NCI-H446 treated with DMSO at 0.1 percent for 48 hours (cell line): ENCODE data around the gene HOGA1.
"Not testable (repeated sequence)": the region's sequence is repeated elsewhere in the genome, so short reads cannot be mapped to it uniquely, and the experiment has no call there.

Source experiments
- DNase-seq: peaks from one replicate; lab custom pipeline; 2025; lab: John Stamatoyannopoulos, UW

HOGA1 gene

DNA sequence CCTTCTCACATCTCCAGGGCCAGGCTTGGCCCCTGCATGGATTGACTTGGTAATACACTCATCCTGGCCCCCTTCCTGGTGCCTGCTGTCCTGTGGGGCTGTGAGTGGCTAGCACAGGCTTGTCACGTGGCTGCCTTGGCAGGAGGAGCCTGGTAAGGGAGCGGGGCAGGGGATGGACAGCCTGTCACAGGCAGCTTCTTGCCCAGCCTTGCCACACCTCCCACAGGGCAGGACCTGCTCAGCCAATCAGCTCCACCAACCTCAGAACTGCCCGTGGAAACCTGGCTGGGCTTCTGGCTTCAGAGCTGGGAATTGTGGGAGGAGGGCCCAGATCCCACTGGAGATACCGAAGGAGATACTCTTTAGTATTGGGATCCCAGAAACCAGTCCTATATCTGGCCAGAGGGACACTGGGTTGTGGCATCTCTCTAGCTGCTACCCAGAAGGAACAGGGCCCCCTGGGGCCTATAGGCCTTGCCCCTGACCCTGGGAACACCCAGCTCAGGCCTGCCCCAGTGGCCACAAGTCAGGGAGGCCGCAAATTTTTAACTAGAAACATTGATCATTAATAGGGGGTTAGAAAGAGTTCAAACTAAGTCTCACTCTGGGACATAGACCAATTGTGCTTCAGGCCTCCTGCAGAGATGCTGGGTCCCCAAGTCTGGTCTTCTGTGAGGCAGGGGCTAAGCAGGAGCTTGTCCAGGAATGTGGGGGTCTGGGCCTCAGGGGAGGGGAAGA, at the start of gene HOGA1:
HOGA1 (plus strand) TSS at position 330 of the 738 bp plus-strand sequence; CDS start at position 645, 315 bp downstream.
- peak; percentile 68 for DNase-seq

GRCh38 chr10:97534746-97535367, 49.3 kb upstream of the HOGA1 start:
- DNase-seq = no peak

DNA sequence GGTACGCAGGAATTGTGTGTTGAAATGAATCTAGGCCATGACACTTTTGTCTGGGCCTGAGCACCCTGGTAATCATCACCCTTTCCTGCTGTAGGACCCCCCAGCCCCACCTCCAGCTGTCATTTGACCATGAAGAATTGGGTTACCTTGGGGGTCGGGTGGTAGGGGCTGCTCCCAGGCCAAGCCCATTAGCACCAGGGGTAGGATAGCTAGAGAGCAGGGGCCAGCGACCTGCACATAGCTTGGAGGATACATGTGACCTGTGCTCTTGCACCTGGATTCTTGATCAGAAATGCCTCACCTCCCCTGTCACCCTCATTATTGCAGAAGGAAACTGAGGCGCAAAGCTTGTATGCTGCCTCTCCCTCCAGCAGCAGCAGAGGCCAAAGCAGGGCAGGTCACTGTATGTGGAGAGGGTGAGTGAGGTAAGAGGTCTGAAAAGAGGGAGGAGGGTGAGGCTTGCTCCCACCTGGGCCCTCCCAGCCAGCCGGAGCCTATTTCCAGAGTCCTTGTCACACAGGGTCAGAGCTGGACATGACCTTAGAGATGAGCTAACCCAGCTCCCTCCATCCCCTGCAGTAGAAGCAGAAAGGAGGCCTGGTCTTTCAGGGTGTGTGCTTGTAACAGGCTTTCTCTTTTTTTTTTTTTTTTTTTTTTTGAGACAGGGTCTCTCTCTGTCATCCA, 46.9 kb upstream of the HOGA1 start:
- no peak for DNase-seq

- no peak for DNase-seq
These were observed 45.8 kb upstream of the HOGA1 start for GRCh38 chr10:97538411-97538810.

GRCh38 chr10:97538839-97539238, 45.4 kb upstream of the HOGA1 start:
- DNase-seq = no peak

- DNase-seq = no peak
These were observed 44.5 kb upstream of the HOGA1 start for GRCh38 chr10:97539523-97540200.

DNA sequence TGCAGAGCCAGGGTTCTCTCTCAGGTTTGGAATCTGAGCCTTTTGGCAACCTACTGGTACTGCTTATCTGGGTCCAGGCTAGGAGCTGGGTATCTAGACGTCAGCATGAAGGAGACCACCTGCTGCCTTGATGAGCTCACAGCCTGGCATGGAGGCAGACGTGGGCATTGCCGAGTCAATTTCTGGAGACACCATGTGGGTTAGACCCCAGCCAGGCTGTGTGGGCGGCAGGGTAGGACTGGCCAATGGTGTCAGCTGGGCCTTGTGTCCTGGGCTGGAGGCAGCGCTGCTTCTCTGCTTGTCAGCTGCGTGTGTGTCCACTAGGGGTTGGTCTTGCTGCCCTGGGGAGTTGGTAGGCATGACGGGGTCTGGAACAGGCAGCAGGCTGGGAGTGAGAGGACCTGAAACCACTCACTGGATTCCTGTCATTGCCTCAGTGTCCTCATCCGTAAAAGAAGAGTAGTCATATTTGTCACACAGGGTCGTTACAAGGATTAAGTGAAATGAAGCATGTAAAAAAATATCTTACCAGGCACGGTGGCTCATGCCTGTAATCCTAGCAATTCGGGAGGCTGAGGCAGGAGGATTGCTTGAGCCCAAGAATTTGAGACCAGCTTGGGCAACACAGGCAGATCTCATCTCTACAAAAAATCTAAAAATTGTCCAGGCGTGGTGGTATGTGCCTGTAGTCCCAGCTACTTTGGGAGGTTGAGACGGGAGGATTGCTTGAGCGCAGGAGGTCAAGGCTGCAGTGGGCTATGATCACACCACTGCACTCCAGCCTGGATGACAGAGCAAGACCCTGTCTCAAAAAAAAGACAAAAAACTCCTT, 43.3 kb upstream of the HOGA1 start:
- no peak for DNase-seq

GRCh38 chr10:97542169-97543024, 41.8 kb upstream of the HOGA1 start:
- DNase-seq = peak; percentile 72

DNA sequence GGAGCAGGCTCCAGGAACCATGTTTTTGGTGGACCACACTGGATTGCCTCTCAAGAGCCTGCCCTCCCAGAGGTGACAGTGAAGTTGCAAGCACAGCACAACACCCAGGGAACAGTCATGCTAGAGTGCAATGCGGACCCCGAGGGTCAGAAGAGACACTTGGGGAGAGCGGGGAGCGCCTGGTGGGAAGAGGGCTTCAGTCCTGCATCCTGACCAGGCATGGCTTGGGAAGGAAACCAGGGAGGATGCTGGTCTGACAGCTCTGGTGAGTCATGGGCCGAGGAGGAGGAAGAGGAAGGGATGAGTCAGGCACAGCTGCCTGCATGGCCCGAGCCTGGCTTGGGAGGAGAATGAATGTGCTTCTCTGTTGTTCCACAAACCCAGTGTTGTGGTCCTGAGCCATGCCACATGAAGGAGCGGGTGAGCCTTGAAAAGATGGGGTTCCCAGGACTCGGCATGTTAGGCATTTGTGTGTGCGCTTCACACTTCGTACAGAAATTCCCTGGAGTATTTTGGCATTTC, 41.1 kb upstream of the HOGA1 start:
- no peak for DNase-seq

GRCh38 chr10:97546456-97547270, 37.5 kb upstream of the HOGA1 start:
- no peak for DNase-seq

DNA sequence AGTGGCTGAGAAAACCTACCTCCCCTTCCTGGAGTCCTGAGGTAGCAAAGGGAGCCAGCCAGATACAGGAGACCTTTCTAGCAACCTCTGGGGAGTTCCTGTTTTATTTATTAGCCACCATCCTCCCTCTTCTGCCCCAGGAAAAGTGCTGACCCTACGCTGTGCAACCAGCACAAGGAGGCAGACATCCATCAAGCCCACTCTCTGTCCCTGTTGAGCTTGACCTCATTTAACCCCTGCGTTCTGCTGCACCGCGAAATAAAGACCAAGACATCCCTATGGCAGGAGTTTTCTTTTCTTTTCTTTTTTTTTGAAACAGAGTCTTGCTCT, 37.0 kb upstream of the HOGA1 start:
- DNase-seq = no peak

GRCh38 chr10:97547962-97548361, 36.2 kb upstream of the HOGA1 start:
- DNase-seq = no peak

DNA sequence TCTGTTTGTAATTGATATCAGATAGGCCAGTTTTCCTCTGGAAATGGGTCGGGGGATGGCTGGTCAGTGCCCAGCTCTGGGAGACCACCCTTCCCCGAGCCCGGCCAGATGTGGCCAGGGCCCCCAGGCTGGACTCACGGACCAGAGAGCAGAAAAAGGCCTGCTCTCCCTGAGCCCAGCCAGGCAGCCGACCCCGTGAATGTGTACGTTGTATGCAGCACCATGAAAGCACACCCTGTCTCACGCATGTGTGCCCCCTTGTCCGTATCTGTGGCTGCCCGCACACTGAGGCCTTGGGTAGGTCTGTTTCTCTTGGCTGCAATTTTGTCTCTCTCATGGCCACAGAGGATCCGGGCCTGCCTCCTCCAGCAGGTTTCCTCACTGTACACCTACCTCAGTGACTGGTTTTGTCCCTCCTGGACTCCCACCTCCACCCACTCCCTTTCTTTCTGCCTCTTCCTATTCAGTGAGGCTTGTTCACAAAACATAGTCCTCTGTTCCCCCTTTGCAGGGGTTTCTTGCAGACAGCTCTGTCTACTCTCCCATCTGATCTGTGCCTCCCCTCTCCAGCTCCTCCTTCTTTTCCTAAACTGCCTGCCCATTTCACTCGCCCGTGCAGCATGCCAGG, 35.2 kb upstream of the HOGA1 start:
- no peak for DNase-seq

GRCh38 chr10:97549587-97550322, 34.4 kb upstream of the HOGA1 start:
- no peak for DNase-seq

- DNase-seq = no peak
These were observed 33.6 kb upstream of the HOGA1 start for GRCh38 chr10:97550336-97551149.

- DNase-seq = no peak
These were observed 32.9 kb upstream of the HOGA1 start for GRCh38 chr10:97551271-97551670.

GRCh38 chr10:97553575-97554031, 30.6 kb upstream of the HOGA1 start:
- no peak for DNase-seq

GRCh38 chr10:97554336-97554735, 29.9 kb upstream of the HOGA1 start:
- DNase-seq = not testable (repeated sequence)
